Fibroblast of villous mesenchyme (primary cell): Measurements from ENCODE around the gene POLQ. TPM values are rescaled to one million over a fixed set of nuclear protein-coding genes. Genes with fewer than 3 reads are reported as not detected.
"Not testable (repeated sequence)": the region's sequence is repeated elsewhere in the genome, so short reads cannot be mapped to it uniquely, and the experiment has no call there.

Experiments used
- DNase-seq: peaks from one replicate; pipeline ENCODE4 v3.0.0-alpha.2; 2010; ENCODE audit warnings: low read depth
- H3K4me3 ChIP-seq: 2 replicates; pipeline ENCODE4 v1.5.1; 2011; ENCODE audit warnings: low read depth, mild to moderate bottlenecking, low read length
- CTCF ChIP-seq: IDR thresholded peaks from 2 replicates; pipeline ENCODE4 v1.5.1; 2012; ENCODE audit warnings: low read depth, mild to moderate bottlenecking, low read length; ENCODE audit not compliant: insufficient read depth
- total RNA-seq: library from RNA; depleted of rRNA; stranded (reverse); fragments of >200 nt; gene quantifications from 2 replicates; pipeline ENCODE4 v1.2.3, GENCODE V29; 2012

The POLQ gene
- total RNA-seq, 1 donor = 6.9 TPM

DNA sequence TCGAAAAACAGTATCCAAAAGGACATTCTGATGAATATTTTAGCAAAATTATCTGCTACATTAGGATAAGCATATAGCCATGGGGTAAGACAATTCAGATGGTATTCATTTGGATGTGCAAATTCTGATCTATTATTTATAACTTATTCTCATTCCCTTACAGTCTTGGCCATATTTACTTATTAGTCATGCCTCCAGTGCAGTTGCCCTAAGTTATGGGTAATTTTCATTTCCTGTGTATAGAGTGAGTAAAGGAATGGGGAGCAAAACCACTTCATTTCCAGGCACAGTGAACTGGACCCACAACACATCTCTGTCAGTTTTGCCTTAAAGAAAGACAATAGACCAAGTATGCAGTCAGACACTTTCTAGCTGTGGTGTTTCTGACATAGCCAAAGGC, 134.3 kb downstream of the POLQ start:
- no peak overlapping the region for H3K4me3 ChIP-seq
- DNase-seq = no peak
- TF ChIP-seq CTCF = no peak

- DNase-seq = no peak
Observed at GRCh38 chr3:121405631-121406030, 140.2 kb downstream of the POLQ start.

DNA sequence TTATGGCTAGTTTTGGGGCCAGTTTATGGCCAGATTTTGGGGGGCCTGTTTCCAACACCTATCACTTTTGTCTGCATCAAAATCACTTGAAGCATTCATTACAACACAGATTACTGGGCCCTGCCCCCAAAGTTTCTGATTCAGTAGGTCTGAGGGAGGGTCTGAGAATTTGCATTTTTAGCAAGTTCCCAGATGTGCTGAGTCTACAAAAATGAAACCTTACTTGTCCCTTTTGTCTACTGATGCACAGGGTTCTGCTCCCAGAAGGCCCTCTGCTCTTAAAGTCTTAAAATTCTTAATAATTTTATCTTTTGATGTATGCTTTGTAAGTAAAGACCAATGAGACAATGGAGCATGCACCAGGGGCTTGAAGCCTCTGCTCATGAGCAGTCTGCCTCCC, 146.0 kb downstream of the POLQ start:
- TF ChIP-seq CTCF = no peak
- no peak for DNase-seq
- H3K4me3 ChIP-seq = no peak overlapping the region

More at GRCh38 chr3:121405631-121406030, 140.2 kb downstream of the POLQ start:
- no peak for TF ChIP-seq CTCF
- H3K4me3 ChIP-seq = no peak overlapping the region

DNA sequence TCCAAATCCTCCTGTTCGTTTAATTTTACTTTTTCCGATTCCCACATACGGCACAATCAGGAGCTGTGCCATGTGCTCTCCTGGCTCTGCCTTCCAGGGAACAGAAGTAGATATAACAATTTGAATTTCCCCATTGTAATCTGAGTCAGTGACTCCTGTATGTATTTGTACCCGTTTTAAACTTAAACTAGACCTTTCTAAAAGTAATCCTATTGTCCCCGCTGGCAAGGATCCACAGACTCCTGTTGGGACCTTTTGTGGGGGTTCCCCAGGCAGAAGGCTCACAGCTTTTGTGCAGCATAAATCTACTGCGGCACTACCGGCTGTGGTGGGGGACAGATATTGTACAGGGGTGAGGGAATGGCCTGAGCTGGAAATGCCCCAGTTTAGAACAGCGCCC, 147.7 kb downstream of the POLQ start:
- H3K4me3 ChIP-seq, DNase-seq: not testable (repeated sequence)

GRCh38 chr3:121395967-121396366, 149.8 kb downstream of the POLQ start:
- not testable (repeated sequence) for H3K4me3 ChIP-seq, DNase-seq

DNA sequence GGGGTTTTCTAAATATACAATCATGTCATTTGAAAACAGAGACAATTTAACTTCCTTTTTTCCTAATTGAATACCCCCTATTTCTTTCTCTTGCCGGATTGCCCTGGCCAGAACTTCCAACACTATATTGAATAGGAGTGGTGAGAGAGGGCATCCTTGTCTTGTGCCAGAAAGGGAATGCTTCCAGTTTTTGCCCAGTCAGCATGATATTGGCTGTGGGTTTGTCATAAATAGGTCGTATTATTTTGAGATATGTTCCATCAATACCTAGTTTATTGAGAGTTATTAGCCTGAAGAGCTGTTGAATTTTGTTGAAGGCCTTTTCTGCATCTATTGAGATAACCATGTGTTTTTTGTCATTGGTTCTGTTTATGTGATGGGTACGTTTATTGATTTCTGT, 157.5 kb downstream of the POLQ start:
- not testable (repeated sequence) for DNase-seq, H3K4me3 ChIP-seq

Other genes starting within 250 kb of the POLQ start
- not detected in 2 replicates for gene ARGFX, start 22.0 kb upstream of the POLQ start, total RNA-seq
- under 0.01 TPM in 1 of 2 replicates, not detected in the other for gene FBXO40, start 47.4 kb upstream of the POLQ start, total RNA-seq
- gene HCLS1, start 114.9 kb upstream of the POLQ start, total RNA-seq = 0.86 and 4.8 TPM in 2 replicates
- gene GOLGB1, start 203.8 kb upstream of the POLQ start, total RNA-seq = 51.8 and 60.6 TPM in 2 replicates